HepG2 (cell line): ENCODE results near the gene ABHD12. TPM values are rescaled to one million over a fixed set of nuclear protein-coding genes. Genes with fewer than 3 reads are reported as not detected.

Source experiments
- HDAC2 ChIP-seq: sonication (generic); formaldehyde crosslinking; IDR thresholded peaks from 2 replicates; pipeline ENCODE4 v1.4.0; 2020; ENCODE audit warnings: missing genetic modification reagents
- HOXA3 ChIP-seq: sonication (generic); formaldehyde crosslinking; IDR thresholded peaks from 2 replicates; pipeline ENCODE4 v1.5.0; 2020; ENCODE audit warnings: missing genetic modification reagents
- MED8 ChIP-seq: sonication (generic); formaldehyde crosslinking; IDR thresholded peaks from 2 replicates; pipeline ENCODE4 v1.8.1; 2023; ENCODE audit warnings: mild to moderate bottlenecking, missing genetic modification reagents; ENCODE audit not compliant: insufficient replicate concordance
- RARG ChIP-seq: sonication (generic); formaldehyde crosslinking; IDR thresholded peaks from 2 replicates; pipeline ENCODE4 v1.4.0; 2020; ENCODE audit warnings: low read depth, mild to moderate bottlenecking, missing genetic modification reagents
- TOPORS ChIP-seq: sonication (generic); formaldehyde crosslinking; IDR thresholded peaks from 2 replicates; pipeline ENCODE4 v1.8.0; 2023; ENCODE audit warnings: mild to moderate bottlenecking, missing genetic modification reagents
- U2AF2 ChIP-seq: fragments of 200-400 bp; formaldehyde crosslinking; IDR thresholded peaks from 2 replicates; pipeline ENCODE4 v1.6.1; 2017; ENCODE audit warnings: low read depth, mild to moderate bottlenecking, low read length
- XBP1 ChIP-seq: sonication (generic); formaldehyde crosslinking; IDR thresholded peaks from 2 replicates; pipeline ENCODE4 v1.5.0; 2020; ENCODE audit warnings: missing genetic modification reagents
- ZBTB7A ChIP-seq: sonication (generic); formaldehyde crosslinking; IDR thresholded peaks from 2 replicates; pipeline ENCODE4 v1.8.0; 2022; ENCODE audit warnings: mild to moderate bottlenecking, missing genetic modification reagents
- ZNF256 ChIP-seq: sonication (generic); formaldehyde crosslinking; conservative IDR thresholded peaks from 2 replicates; pipeline ENCODE4 v1.4.0; 2020; ENCODE audit warnings: missing genetic modification reagents
- ZNF354B ChIP-seq: sonication (generic); formaldehyde crosslinking; IDR thresholded peaks from 2 replicates; pipeline ENCODE4 v1.8.0; 2022; ENCODE audit warnings: mild to moderate bottlenecking, missing genetic modification reagents
- ZNF431 ChIP-seq: sonication (generic); formaldehyde crosslinking; IDR thresholded peaks from 2 replicates; pipeline ENCODE4 v1.9.0; 2022; ENCODE audit warnings: missing genetic modification reagents, low read depth, mild to moderate bottlenecking, borderline replicate concordance
- ZNF547 ChIP-seq: sonication (generic); formaldehyde crosslinking; IDR thresholded peaks from 2 replicates; pipeline ENCODE4 v1.5.1; 2020; ENCODE audit warnings: mild to moderate bottlenecking, missing genetic modification reagents
- ZNF558 ChIP-seq: sonication (generic); formaldehyde crosslinking; IDR thresholded peaks from 2 replicates; pipeline ENCODE4 v1.9.0; 2022; ENCODE audit warnings: mild to moderate bottlenecking, missing genetic modification reagents, borderline replicate concordance
- ZNF577 ChIP-seq: sonication (generic); formaldehyde crosslinking; IDR thresholded peaks from 2 replicates; pipeline ENCODE4 v1.4.0; 2020; ENCODE audit warnings: mild to moderate bottlenecking, low read depth, missing genetic modification reagents, borderline replicate concordance
- ZNF75D ChIP-seq: sonication (generic); formaldehyde crosslinking; IDR thresholded peaks from 2 replicates; pipeline ENCODE4 v1.8.1; 2023; ENCODE audit warnings: missing genetic modification reagents, mild to moderate bottlenecking, borderline replicate concordance
- ZSCAN31 ChIP-seq: sonication (generic); formaldehyde crosslinking; IDR thresholded peaks from 2 replicates; pipeline ENCODE4 v1.5.0; 2020; ENCODE audit warnings: low read depth, mild to moderate bottlenecking, missing genetic modification reagents
- polyA plus RNA-seq, 8 experiments: library from polyadenylated mRNA; depleted of rRNA in 3 of 8; stranded (reverse) in 7 of 8; unstranded in 1 of 8; fragments of >200 nt; fragmentation: Illumina TruSeq in 4 of 8; extraction: Trizol in 4 of 8; gene quantifications; 2 replicates each; pipeline versions ENCODE4 v1.2.1 to v1.2.3, GENCODE V29; 2011 to 2016; ENCODE audit warnings: low read depth in 4 of 8, missing spikeins in 1 of 8, mixed read lengths in 1 of 8; ENCODE audit not compliant: insufficient read depth in 1 of 8
- total RNA-seq, 5 experiments: library from RNA; depleted of rRNA; stranded (reverse); fragments of >200 nt; fragmentation: Illumina TruSeq; extraction: Trizol; gene quantifications; 2 replicates each; pipeline ENCODE4 v1.2.3, GENCODE V29; 2016; ENCODE audit warnings: low read depth in 1 of 5
- TF ChIP-seq, protein P1 (sequence below): sonication (generic); formaldehyde crosslinking; IDR thresholded peaks from 2 replicates; pipeline ENCODE4 v1.4.0; 2020; ENCODE audit warnings: missing genetic modification reagents
- TF ChIP-seq, protein P2 (sequence below): sonication (generic); formaldehyde crosslinking; IDR thresholded peaks from 2 replicates; pipeline ENCODE4 v1.5.0; 2020; ENCODE audit warnings: missing genetic modification reagents
- TF ChIP-seq, protein P3 (sequence below): sonication (generic); formaldehyde crosslinking; IDR thresholded peaks from 2 replicates; pipeline ENCODE4 v1.5.1; 2020; ENCODE audit warnings: missing genetic modification reagents, mild to moderate bottlenecking, borderline replicate concordance
- TF ChIP-seq, protein P4 (sequence below): sonication (generic); formaldehyde crosslinking; IDR thresholded peaks from 2 replicates; pipeline ENCODE4 v1.9.0; 2022; ENCODE audit warnings: low read depth, missing genetic modification reagents
- TF ChIP-seq, protein P5 (sequence below): sonication (generic); formaldehyde crosslinking; IDR thresholded peaks from 2 replicates; pipeline ENCODE4 v1.4.0; 2020; ENCODE audit warnings: mild to moderate bottlenecking, missing genetic modification reagents

The ABHD12 gene
- total and polyA plus RNA-seq, 2 of the 13 experiments (the other 11 are each of a cell fraction or from before 2014, with no cell fraction given) = 23.5 to 72.1 TPM

DNA sequence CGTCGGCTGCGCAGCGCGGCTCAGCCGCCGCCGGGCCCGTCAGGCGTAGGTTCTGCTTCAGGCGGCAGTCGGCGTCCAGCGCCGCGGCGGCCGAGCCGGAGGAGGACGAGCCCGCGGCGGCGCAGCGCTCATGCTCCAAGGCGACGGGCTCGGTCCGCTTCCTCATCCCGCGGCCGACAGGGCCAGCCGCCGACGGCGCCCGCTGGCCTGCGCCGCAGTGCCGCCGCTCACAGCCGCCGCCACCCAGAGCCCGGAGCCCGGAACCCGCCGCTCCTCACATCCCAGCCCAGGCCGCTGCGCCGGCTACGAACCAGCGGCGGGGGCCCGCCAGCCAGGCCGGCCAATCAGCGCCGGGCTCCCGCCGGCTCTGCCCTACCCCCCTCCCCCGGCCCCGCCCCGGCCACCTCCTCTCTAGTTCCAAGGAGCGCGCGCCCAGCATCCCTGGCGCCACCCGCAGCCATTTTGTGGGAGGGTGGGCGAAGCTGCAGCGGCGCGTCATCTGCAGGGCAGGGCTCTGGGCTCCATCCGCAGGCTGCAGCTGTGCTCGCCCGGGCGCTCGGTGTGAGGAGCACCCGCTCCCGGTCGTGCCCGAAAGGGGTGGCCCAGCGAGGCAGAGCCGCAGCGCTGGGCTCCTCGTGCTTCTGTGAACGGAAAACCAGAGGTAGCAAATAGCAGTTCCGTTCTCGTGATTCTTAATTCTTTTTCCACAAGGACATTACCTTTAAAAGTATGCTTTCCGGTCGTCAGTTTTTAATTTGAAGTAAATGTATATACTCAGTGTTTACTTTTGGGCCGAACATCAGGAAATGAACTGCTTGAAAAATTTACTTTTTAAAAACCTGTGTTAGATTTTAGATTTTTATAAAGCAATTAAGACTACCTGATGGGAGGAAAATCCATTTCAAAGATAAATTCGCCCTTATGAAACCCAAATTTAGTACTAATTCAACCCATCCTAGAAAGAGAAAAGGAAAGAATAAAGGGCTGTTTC is at the start of gene ABHD12 (continued):
- TF ChIP-seq ZSCAN31 (CRISPR knock-in tag) (peak; percentile 90), MED8 (CRISPR knock-in tag) (no peak), XBP1 (peak; percentile 81; the same call in 1 of the 2 replicates), ZNF256 (CRISPR knock-in tag) (peak; percentile 86; the same call in 1 of the 2 replicates), HDAC2 (peak; percentile 76; the same call in 1 of the 2 replicates), ZNF75D (no peak), TOPORS (CRISPR knock-in tag) (0 out of 2 replicates have a peak, but pooled peaks have one; percentile 21), ZNF547 (CRISPR knock-in tag) (peak; percentile 62), ZNF577 (no peak), ZNF558 (CRISPR knock-in tag) (no peak; the same call in 1 of the 2 replicates), U2AF2 (no peak), ZNF431 (CRISPR knock-in tag) (peak; percentile 40; the same call in 1 of the 2 replicates), RARG (CRISPR knock-in tag) (no peak), ZNF354B (CRISPR knock-in tag) (peak; percentile 84; the same call in 1 of the 2 replicates), HOXA3 (CRISPR knock-in tag) (peak; percentile 96), ZBTB7A (CRISPR knock-in tag) (no peak)
- TF ChIP-seq, protein P1, sequence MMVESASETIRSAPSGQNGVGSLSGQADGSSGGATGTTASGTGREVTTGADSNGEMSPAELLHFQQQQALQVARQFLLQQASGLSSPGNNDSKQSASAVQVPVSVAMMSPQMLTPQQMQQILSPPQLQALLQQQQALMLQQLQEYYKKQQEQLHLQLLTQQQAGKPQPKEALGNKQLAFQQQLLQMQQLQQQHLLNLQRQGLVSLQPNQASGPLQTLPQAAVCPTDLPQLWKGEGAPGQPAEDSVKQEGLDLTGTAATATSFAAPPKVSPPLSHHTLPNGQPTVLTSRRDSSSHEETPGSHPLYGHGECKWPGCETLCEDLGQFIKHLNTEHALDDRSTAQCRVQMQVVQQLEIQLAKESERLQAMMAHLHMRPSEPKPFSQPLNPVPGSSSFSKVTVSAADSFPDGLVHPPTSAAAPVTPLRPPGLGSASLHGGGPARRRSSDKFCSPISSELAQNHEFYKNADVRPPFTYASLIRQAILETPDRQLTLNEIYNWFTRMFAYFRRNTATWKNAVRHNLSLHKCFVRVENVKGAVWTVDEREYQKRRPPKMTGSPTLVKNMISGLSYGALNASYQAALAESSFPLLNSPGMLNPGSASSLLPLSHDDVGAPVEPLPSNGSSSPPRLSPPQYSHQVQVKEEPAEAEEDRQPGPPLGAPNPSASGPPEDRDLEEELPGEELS (CRISPR knock-in tag) = peak; percentile 56
- TF ChIP-seq, protein P2, sequence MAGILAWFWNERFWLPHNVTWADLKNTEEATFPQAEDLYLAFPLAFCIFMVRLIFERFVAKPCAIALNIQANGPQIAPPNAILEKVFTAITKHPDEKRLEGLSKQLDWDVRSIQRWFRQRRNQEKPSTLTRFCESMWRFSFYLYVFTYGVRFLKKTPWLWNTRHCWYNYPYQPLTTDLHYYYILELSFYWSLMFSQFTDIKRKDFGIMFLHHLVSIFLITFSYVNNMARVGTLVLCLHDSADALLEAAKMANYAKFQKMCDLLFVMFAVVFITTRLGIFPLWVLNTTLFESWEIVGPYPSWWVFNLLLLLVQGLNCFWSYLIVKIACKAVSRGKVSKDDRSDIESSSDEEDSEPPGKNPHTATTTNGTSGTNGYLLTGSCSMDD (CRISPR knock-in tag) = peak; percentile 76; the same call in 1 of the 2 replicates
- TF ChIP-seq, protein P3, sequence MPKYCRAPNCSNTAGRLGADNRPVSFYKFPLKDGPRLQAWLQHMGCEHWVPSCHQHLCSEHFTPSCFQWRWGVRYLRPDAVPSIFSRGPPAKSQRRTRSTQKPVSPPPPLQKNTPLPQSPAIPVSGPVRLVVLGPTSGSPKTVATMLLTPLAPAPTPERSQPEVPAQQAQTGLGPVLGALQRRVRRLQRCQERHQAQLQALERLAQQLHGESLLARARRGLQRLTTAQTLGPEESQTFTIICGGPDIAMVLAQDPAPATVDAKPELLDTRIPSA = 0 out of 2 replicates have a peak, but pooled peaks have one; percentile 62
- TF ChIP-seq, protein P4, sequence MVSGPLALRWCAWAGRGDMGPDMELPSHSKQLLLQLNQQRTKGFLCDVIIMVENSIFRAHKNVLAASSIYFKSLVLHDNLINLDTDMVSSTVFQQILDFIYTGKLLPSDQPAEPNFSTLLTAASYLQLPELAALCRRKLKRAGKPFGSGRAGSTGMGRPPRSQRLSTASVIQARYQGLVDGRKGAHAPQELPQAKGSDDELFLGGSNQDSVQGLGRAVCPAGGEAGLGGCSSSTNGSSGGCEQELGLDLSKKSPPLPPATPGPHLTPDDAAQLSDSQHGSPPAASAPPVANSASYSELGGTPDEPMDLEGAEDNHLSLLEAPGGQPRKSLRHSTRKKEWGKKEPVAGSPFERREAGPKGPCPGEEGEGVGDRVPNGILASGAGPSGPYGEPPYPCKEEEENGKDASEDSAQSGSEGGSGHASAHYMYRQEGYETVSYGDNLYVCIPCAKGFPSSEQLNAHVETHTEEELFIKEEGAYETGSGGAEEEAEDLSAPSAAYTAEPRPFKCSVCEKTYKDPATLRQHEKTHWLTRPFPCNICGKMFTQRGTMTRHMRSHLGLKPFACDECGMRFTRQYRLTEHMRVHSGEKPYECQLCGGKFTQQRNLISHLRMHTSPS (CRISPR knock-in tag) = peak; percentile 89
- TF ChIP-seq, protein P5, sequence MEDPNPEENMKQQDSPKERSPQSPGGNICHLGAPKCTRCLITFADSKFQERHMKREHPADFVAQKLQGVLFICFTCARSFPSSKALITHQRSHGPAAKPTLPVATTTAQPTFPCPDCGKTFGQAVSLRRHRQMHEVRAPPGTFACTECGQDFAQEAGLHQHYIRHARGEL = no peak
